Ishikawa (cell line): ENCODE results near the gene UQCRH.
A peak's percentile ranks its signal among the peaks of the same experiment; 100 is the strongest.

ENCODE experiments used
- CEBPB ChIP-seq: IDR thresholded peaks from 2 replicates; pipeline ENCODE4 v1.6.1; 2012
- CREB1 ChIP-seq: IDR thresholded peaks from 2 replicates; pipeline ENCODE4 v1.6.1; 2012; ENCODE audit warnings: low read depth
- EGR1 ChIP-seq: IDR thresholded peaks from 2 replicates; pipeline ENCODE4 v1.6.1; 2012
- EP300 ChIP-seq: IDR thresholded peaks from 2 replicates; pipeline ENCODE4 v1.6.1; 2012; ENCODE audit warnings: borderline replicate concordance
- FOXM1 ChIP-seq: IDR thresholded peaks from 2 replicates; pipeline ENCODE4 v1.6.1; 2012; ENCODE audit warnings: low read depth, borderline replicate concordance
- NFIC ChIP-seq: IDR thresholded peaks from 2 replicates; pipeline ENCODE4 v1.6.1; 2012
- RAD21 ChIP-seq: IDR thresholded peaks from 2 replicates; pipeline ENCODE4 v1.6.1; 2012; ENCODE audit warnings: low read depth
- TAF1 ChIP-seq: IDR thresholded peaks from 2 replicates; pipeline ENCODE4 v1.6.1; 2012; ENCODE audit warnings: low read depth, mild to moderate bottlenecking
- TCF12 ChIP-seq: IDR thresholded peaks from 2 replicates; pipeline ENCODE4 v1.6.1; 2012; ENCODE audit warnings: low read depth
- TEAD4 ChIP-seq: IDR thresholded peaks from 2 replicates; pipeline ENCODE4 v1.6.1; 2012
- YY1 ChIP-seq: IDR thresholded peaks from 2 replicates; pipeline ENCODE4 v1.6.1; 2012; ENCODE audit warnings: low read depth
- ZBTB7A ChIP-seq: IDR thresholded peaks from 2 replicates; pipeline ENCODE4 v1.6.1; 2012; ENCODE audit warnings: low read depth
- TF ChIP-seq, protein P1 (sequence below): IDR thresholded peaks from 2 replicates; pipeline ENCODE4 v1.6.1; 2012
- TF ChIP-seq, protein P2 (sequence below): IDR thresholded peaks from 2 replicates; pipeline ENCODE4 v1.6.1; 2012
- TF ChIP-seq, protein P3 (sequence below): IDR thresholded peaks from 2 replicates; pipeline ENCODE4 v1.6.1; 2012; ENCODE audit warnings: low read depth, mild to moderate bottlenecking

The UQCRH gene

DNA sequence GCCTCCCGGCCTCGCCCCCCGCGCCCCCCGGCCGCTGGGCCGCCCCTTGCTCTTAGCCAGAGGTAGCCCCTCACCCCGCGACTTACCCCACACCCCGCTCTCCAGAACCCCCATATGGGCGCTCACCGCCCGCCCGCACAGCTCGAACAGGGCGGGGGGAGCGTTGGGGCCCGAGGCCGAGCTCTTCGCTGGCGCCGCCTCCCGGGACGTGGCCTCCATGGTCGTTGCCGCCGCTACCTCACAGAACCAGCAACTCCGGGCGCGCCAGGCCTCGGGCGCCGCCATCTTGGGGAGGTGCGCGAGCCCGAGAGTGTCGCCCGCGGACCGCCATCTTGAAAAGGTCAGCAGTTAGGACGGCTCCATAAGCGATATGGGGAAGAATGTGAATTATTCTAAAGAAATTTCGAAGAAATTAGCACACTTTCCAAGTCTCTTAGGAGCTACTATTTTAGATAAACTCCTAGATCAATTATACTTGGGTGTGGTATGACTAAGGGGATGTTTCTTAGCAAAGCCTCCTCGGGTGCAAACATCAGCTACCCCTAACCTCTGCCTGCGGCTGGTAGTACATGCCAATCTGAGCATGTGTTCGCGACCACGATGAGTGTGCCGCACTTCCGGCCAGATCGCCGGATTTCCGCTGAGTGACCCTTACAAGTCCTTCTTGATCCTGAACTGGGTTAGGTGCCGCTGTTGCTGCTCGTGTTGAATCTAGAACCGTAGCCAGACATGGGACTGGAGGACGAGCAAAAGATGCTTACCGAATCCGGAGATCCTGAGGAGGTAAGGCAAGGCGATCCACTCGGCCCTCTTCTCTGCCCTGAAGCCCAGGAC, at the start of gene UQCRH, which contains the start of gene LRRC41:
Gene UQCRH (plus strand): TSS at position 661 of the 834 bp plus-strand sequence. CDS start 69 bp downstream, at position 730.
Gene LRRC41 (minus strand): TSS at position 579 of the 834 bp plus-strand sequence. CDS start 294 bp downstream, at position 285.
- TF ChIP-seq TEAD4 (peak; percentile 6; the same call in 1 of the 2 replicates), CEBPB (no peak), ZBTB7A (peak; percentile 55; the same call in 1 of the 2 replicates), CREB1 (peak; percentile 48; the same call in 1 of the 2 replicates), FOXM1 (no peak), NFIC (no peak), TAF1 (peak; percentile 99), EP300 (peak; percentile 55; the same call in 1 of the 2 replicates), EGR1 (peak; percentile 95), RAD21 (no peak), TCF12 (peak; percentile 46; the same call in 1 of the 2 replicates), YY1 (peak; percentile 100)
- TF ChIP-seq, protein P1, sequence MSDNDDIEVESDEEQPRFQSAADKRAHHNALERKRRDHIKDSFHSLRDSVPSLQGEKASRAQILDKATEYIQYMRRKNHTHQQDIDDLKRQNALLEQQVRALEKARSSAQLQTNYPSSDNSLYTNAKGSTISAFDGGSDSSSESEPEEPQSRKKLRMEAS = peak; percentile 86
- TF ChIP-seq, protein P2, sequence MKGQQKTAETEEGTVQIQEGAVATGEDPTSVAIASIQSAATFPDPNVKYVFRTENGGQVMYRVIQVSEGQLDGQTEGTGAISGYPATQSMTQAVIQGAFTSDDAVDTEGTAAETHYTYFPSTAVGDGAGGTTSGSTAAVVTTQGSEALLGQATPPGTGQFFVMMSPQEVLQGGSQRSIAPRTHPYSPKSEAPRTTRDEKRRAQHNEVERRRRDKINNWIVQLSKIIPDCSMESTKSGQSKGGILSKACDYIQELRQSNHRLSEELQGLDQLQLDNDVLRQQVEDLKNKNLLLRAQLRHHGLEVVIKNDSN = peak; percentile 81
- TF ChIP-seq, protein P3, sequence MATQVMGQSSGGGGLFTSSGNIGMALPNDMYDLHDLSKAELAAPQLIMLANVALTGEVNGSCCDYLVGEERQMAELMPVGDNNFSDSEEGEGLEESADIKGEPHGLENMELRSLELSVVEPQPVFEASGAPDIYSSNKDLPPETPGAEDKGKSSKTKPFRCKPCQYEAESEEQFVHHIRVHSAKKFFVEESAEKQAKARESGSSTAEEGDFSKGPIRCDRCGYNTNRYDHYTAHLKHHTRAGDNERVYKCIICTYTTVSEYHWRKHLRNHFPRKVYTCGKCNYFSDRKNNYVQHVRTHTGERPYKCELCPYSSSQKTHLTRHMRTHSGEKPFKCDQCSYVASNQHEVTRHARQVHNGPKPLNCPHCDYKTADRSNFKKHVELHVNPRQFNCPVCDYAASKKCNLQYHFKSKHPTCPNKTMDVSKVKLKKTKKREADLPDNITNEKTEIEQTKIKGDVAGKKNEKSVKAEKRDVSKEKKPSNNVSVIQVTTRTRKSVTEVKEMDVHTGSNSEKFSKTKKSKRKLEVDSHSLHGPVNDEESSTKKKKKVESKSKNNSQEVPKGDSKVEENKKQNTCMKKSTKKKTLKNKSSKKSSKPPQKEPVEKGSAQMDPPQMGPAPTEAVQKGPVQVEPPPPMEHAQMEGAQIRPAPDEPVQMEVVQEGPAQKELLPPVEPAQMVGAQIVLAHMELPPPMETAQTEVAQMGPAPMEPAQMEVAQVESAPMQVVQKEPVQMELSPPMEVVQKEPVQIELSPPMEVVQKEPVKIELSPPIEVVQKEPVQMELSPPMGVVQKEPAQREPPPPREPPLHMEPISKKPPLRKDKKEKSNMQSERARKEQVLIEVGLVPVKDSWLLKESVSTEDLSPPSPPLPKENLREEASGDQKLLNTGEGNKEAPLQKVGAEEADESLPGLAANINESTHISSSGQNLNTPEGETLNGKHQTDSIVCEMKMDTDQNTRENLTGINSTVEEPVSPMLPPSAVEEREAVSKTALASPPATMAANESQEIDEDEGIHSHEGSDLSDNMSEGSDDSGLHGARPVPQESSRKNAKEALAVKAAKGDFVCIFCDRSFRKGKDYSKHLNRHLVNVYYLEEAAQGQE = 0 out of 2 replicates have a peak, but pooled peaks have one; percentile 4

DNA sequence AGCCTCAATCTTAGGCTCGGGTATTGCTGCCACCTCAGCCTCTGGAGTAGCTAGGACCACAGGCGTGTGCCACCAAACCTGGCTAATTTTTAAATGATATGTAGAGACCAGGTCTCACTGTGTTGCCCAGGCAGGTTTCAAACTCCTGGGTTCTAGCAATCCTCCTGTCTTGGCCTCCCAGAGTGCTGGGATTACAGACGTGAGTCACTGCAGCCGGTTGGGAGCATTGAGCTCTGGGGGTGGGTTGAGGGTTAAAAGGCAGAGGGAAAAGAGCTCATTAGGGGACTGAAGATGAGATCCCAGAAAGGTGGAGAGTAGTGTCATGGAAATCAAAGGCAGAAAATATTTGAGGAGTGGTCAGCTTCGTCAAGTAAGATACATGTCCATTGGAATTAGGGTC, 48.8 kb upstream of the UQCRH start:
- TF ChIP-seq EP300 = no peak
- TF ChIP-seq FOXM1 = no peak
- no peak for TF ChIP-seq RAD21

DNA sequence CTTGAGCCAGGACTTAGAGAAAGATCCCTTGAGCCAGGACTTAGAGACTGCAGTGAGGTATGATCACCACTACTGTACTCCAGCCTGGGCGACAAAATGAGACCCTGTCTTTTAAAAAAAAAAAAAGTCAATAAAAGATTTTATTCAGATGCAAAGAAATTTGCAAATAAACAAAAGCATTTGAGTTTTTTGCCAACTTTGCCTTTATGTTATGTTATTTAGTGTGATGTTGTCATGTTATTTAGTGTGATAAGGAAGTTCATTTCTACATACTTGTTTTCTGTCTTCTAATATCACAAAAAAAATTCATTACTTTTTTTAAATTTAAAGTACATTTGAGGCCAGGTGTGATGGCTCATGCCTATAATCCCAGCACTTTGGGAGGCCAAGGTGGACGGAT, 47.0 kb upstream of the UQCRH start:
- no peak for TF ChIP-seq ZBTB7A
- no peak for TF ChIP-seq TAF1
- no peak for TF ChIP-seq CEBPB
- no peak for TF ChIP-seq CREB1
- no peak for TF ChIP-seq NFIC
- no peak for TF ChIP-seq YY1
- TF ChIP-seq, protein P2 = no peak
- TF ChIP-seq EP300 = no peak
- TF ChIP-seq TCF12 = no peak
- no peak for TF ChIP-seq EGR1
- TF ChIP-seq, protein P3 = no peak
- TF ChIP-seq FOXM1 = no peak
- TF ChIP-seq, protein P1 = no peak
- TF ChIP-seq TEAD4 = no peak
- TF ChIP-seq RAD21 = no peak

DNA sequence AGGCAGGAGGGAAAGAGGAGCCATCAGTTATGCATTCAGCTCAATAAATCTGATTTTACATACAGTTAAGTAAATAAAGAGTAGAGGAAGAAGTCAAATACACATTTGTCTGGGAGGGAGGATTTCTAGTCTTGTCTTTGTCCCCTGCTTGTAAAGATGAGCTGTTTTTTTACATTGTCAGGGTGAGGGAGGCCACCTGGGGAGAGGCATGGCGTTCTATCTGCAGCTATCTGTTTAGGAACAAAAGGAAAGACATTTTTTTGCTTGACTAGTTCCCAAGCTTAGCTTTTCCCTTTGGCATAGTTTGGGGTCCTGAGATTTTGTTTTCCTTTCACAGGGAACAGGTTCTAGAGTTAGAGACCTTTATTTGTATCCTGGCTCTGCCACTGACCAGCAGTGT, 41.0 kb upstream of the UQCRH start:
- no peak for TF ChIP-seq CEBPB
- no peak for TF ChIP-seq ZBTB7A
- TF ChIP-seq EGR1 = no peak
- TF ChIP-seq CREB1 = no peak
- no peak for TF ChIP-seq EP300
- no peak for TF ChIP-seq NFIC
- no peak for TF ChIP-seq RAD21
- TF ChIP-seq, protein P2 = no peak
- TF ChIP-seq FOXM1 = no peak
- TF ChIP-seq YY1 = no peak
- no peak for TF ChIP-seq TEAD4

DNA sequence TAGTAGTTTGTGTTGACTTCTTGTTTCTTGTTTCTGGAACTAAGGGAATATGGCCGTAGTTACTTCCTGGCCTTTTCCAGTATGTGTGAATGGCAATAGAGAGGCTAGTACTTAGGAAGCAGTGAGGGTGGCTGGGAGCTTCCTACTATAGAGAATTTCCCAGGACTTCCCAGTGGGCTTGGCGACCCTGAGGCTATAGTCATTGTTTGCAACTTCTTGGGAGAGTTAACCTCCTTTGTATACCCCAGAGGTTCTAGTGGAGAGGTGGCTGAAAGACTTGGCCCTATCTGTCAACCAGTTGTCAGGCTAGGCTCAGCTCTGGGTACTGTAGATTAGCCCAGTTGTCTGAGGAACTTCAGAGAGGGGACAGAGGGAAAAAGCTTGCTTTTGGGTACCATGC, 40.4 kb upstream of the UQCRH start:
- TF ChIP-seq RAD21 (no peak), EP300 (no peak)
